A549 (cell line): ENCODE measurements around the gene PDCD2L.

ENCODE experiments used
- NR3C1 ChIP-seq: fragments of >200 bp; sonication (Bioruptor Twin); formaldehyde crosslinking; IDR thresholded peaks from 3 replicates; pipeline ENCODE4 v1.6.1; 2017
- SMC3 ChIP-seq: fragments of >200 bp; sonication (Bioruptor Twin); formaldehyde crosslinking; IDR thresholded peaks from 3 replicates; pipeline ENCODE4 v1.6.1; 2018; ENCODE audit warnings: inconsistent platforms

DNA sequence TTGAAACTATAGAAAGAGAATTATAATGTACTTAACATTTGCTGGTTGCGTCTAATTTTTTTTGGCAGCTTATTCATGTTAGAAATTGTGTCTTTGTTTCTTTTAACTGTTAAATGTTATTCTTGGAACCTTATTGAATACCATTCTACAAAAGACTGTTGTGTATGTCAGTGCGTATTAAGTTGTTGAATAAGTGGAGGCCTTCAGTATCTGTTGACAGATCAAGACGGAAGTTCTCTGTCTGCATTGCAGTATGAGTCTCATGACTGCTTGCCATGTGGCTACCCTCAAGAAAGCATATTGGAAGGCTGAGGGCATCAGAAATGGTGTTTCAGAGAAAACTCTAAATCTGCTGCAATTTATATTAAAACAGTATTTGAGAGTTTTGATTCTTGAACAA, 32.5 kb downstream of the PDCD2L start:
- no peak for TF ChIP-seq SMC3
- no peak for TF ChIP-seq NR3C1
